HCT116 (cell line): ENCODE data around the gene ARPC4. TPM values are rescaled to one million over a fixed set of nuclear protein-coding genes. Genes with fewer than 3 reads are reported as not detected.

ENCODE experiments used
- ATAC-seq: fragments of 200-7000 bp; cut with Tn5 transposase; 2 replicates; pipeline ENCODE4 v1.9.1; 2020; ENCODE audit warnings: mild to moderate bottlenecking, moderate library complexity
- BruUV-seq: library from RNA; stranded (reverse); fragments of 400-500 nt; replicated peaks from 2 replicates; lab custom pipeline; 2021; lab: Mats Ljungman, UMichigan
- CTCF ChIA-PET: fragments of 300-600 bp; sonication (Branson Sonifier 250); formaldehyde crosslinking; loops from one replicate; lab custom pipeline; 2021; ENCODE audit warnings: antibody characterized with exemption; lab: Charles Lee
- POLR2A ChIA-PET: fragments of 300-600, 350-600 bp; sonication (Branson Sonifier 250); formaldehyde crosslinking; loops from one replicate; lab custom pipeline; 2021; ENCODE audit warnings: antibody characterized with exemption; lab: Charles Lee
- RAD21 ChIA-PET, 2 experiments: fragments of 300-600 bp; sonication (Branson Sonifier 250); formaldehyde crosslinking; loops; one replicate each; lab custom pipeline; 2023; ENCODE audit warnings: low total read pairs in 2 of 2; ENCODE audit not compliant: uncharacterized antibody in 2 of 2, unreplicated experiment in 2 of 2, low non-redundant PET in 1 of 2; lab: Charles Lee
- DNase-seq: peaks from one replicate; pipeline ENCODE4 v3.0.0-alpha.2; 2010; ENCODE audit warnings: low read depth, low spot score
- H2AFZ ChIP-seq: fragments of 200-600 bp; shearing (Covaris generic), sonication (generic); 2 replicates; pipeline ENCODE4 v1.6.1; 2017; ENCODE audit warnings: low read depth, mixed run types, mixed read lengths, antibody characterized with exemption, low read length; ENCODE audit not compliant: poor library complexity, severe bottlenecking
- H3K27ac ChIP-seq: 2 replicates; pipeline ENCODE4 v1.5.1; 2012; ENCODE audit warnings: low read depth, low read length
- H3K27me3 ChIP-seq: fragments of 200-600 bp; sonication (generic); 2 replicates; pipeline ENCODE4 v1.6.1; 2016; ENCODE audit warnings: mixed run types, low read length, mixed read lengths; ENCODE audit not compliant: insufficient read depth
- H3K36me3 ChIP-seq, 2 experiments: fragments of 200-500 bp in 1 of 2; fragments of 200-600 bp in 1 of 2; sonication (Bioruptor generic) in 1 of 2; sonication (generic) in 1 of 2; 2 replicates each; pipeline versions ENCODE4 v1.5.1 to v1.6.1; 2014 to 2016; ENCODE audit warnings: low read length in 2 of 2, inconsistent platforms in 1 of 2, mixed read lengths in 1 of 2, mixed run types in 1 of 2; ENCODE audit not compliant: insufficient read depth in 2 of 2, control insufficient read depth in 1 of 2
- H3K4me1 ChIP-seq, 2 experiments: fragments of 200-600 bp in 1 of 2; sonication (generic) in 1 of 2; 2 replicates each; pipeline versions ENCODE4 v1.5.1 to v1.6.1; 2012 to 2017; ENCODE audit warnings: low read length in 2 of 2, inconsistent platforms in 1 of 2, mild to moderate bottlenecking in 1 of 2, mixed read lengths in 1 of 2, mixed run types in 1 of 2, moderate library complexity in 1 of 2; ENCODE audit not compliant: insufficient read depth in 2 of 2, control insufficient read depth in 1 of 2
- H3K4me2 ChIP-seq: fragments of 200-600 bp; sonication (generic); 2 replicates; pipeline ENCODE4 v1.6.1; 2017; ENCODE audit warnings: mixed run types, low read length, mixed read lengths
- H3K4me3 ChIP-seq, 2 experiments: fragments of 200-600 bp in 1 of 2; sonication (generic) in 1 of 2; replicated peaks in 1 of 2; 2 replicates each; pipeline ENCODE4 v1.5.1; 2011 to 2016; ENCODE audit warnings: low read length in 2 of 2, control low read depth in 1 of 2, low read depth in 1 of 2, mild to moderate bottlenecking in 1 of 2, mixed read lengths in 1 of 2, mixed run types in 1 of 2
- H3K79me2 ChIP-seq: fragments of 200-600 bp; sonication (generic); 2 replicates; pipeline ENCODE4 v1.6.1; 2017; ENCODE audit warnings: mild to moderate bottlenecking, mixed run types, low read length, moderate library complexity, mixed read lengths; ENCODE audit not compliant: insufficient read depth
- H3K9ac ChIP-seq: fragments of 200-600 bp; sonication (generic); 2 replicates; pipeline ENCODE4 v1.6.1; 2016; ENCODE audit warnings: low read length, mixed read lengths
- H3K9me2 ChIP-seq: fragments of 200-600 bp; sonication (generic), shearing (Covaris generic); 2 replicates; pipeline ENCODE4 v1.6.1; 2017; ENCODE audit warnings: mixed run types, mild to moderate bottlenecking, moderate library complexity; ENCODE audit not compliant: insufficient read depth
- H3K9me3 ChIP-seq, 2 experiments: fragments of 200-500 bp in 1 of 2; fragments of 200-600 bp in 1 of 2; sonication (Bioruptor generic) in 1 of 2; sonication (generic) in 1 of 2; 2 replicates each; pipeline ENCODE4 v1.6.1; 2014 to 2017; ENCODE audit warnings: low read length in 2 of 2, mixed read lengths in 2 of 2, inconsistent platforms in 1 of 2, low read depth in 1 of 2, mild to moderate bottlenecking in 1 of 2, mixed run types in 1 of 2, moderate library complexity in 1 of 2; ENCODE audit not compliant: control insufficient read depth in 1 of 2, insufficient read depth in 1 of 2
- H4K20me1 ChIP-seq: fragments of 200-600 bp; sonication (generic), shearing (Covaris generic); 2 replicates; pipeline ENCODE4 v1.6.1; 2017; ENCODE audit warnings: mixed run types, mild to moderate bottlenecking, moderate library complexity; ENCODE audit not compliant: insufficient read depth
- EGR1 ChIP-seq: IDR thresholded peaks from 2 replicates; pipeline ENCODE4 v1.6.1; 2012; ENCODE audit warnings: low read depth
- ELF1 ChIP-seq: IDR thresholded peaks from 2 replicates; pipeline ENCODE4 v1.6.1; 2012; ENCODE audit warnings: low read depth, borderline replicate concordance
- EZH2 ChIP-seq: fragments of 200-600 bp; sonication (generic); IDR thresholded peaks from 2 replicates; pipeline ENCODE4 v1.6.1; 2017; ENCODE audit warnings: antibody characterized with exemption, mixed run types
- EZH2phosphoT487 ChIP-seq: fragments of 200-600 bp; IDR thresholded peaks from 2 replicates; pipeline ENCODE4 v1.6.1; 2018; ENCODE audit warnings: antibody characterized with exemption, borderline replicate concordance
- FOSL1 ChIP-seq: IDR thresholded peaks from 2 replicates; pipeline ENCODE4 v1.6.1; 2012; ENCODE audit warnings: low read depth
- POLR2AphosphoS5 ChIP-seq: IDR thresholded peaks from 2 replicates; pipeline ENCODE4 v1.6.1; 2011; ENCODE audit warnings: mild to moderate bottlenecking, low read depth, low read length, moderate library complexity
- RAD21 ChIP-seq: IDR thresholded peaks from 2 replicates; pipeline ENCODE4 v1.6.1; 2012; ENCODE audit warnings: low read depth, mild to moderate bottlenecking
- SIN3A ChIP-seq: IDR thresholded peaks from 2 replicates; pipeline ENCODE4 v1.6.1; 2012; ENCODE audit warnings: low read depth
- SRF ChIP-seq: IDR thresholded peaks from 2 replicates; pipeline ENCODE4 v1.6.1; 2012; ENCODE audit warnings: low read depth
- YY1 ChIP-seq: IDR thresholded peaks from 2 replicates; pipeline ENCODE4 v1.6.1; 2011; ENCODE audit warnings: low read length, low read depth, moderate library complexity, mild to moderate bottlenecking; ENCODE audit not compliant: insufficient replicate concordance; ENCODE audit errors: extremely low read depth
- ZFX ChIP-seq: fragments of 450-650 bp; IDR thresholded peaks from 2 replicates; pipeline ENCODE4 v1.6.1; 2017
- ZNF274 ChIP-seq: fragments of 200-500 bp; sonication (Bioruptor generic); IDR thresholded peaks from 2 replicates; pipeline ENCODE4 v1.6.1; 2014; ENCODE audit warnings: mild to moderate bottlenecking, low read depth, low read length, inconsistent platforms
- intact Hi-C: fragments of 100-400 bp; cut with micrococcal nuclease; formaldehyde crosslinking; loops from 2 replicates; pipeline ENCODE4 v1.10.0; 2022
- total RNA-seq: library from RNA; stranded (reverse); gene quantifications from one replicate; pipeline ENCODE4 v1.2.1, GENCODE V29; 2021; ENCODE audit not compliant: unreplicated experiment
- TF ChIP-seq, protein P1 (sequence below), 3 experiments: fragments of 200-600 bp in 1 of 3; sonication (generic) in 1 of 3; IDR thresholded peaks in 2 of 3; conservative IDR thresholded peaks in 1 of 3; 2 replicates each; pipeline ENCODE4 v1.5.1; 2012 to 2017; ENCODE audit warnings: low read depth in 2 of 3, low read length in 2 of 3, antibody characterized with exemption in 1 of 3, borderline replicate concordance in 1 of 3, control low read depth in 1 of 3, mild to moderate bottlenecking in 1 of 3, mixed read lengths in 1 of 3, mixed run types in 1 of 3, moderate library complexity in 1 of 3; ENCODE audit not compliant: insufficient read depth in 1 of 3
- TF ChIP-seq, protein P2 (sequence below): IDR thresholded peaks from 2 replicates; pipeline ENCODE4 v1.6.1; 2012; ENCODE audit warnings: low read depth
- TF ChIP-seq, protein P3 (sequence below): IDR thresholded peaks from 2 replicates; pipeline ENCODE4 v1.6.1; 2012
- TF ChIP-seq, protein P4 (sequence below): IDR thresholded peaks from 2 replicates; pipeline ENCODE4 v1.6.1; 2012
- TF ChIP-seq, protein P5 (sequence below): IDR thresholded peaks from 2 replicates; pipeline ENCODE4 v1.6.1; 2011; ENCODE audit warnings: mild to moderate bottlenecking, low read length, moderate library complexity; ENCODE audit not compliant: insufficient replicate concordance; ENCODE audit errors: extremely low read depth

Gene ARPC4
- total RNA-seq, 1 experiment from 2014 or later, result 110 TPM

DNA sequence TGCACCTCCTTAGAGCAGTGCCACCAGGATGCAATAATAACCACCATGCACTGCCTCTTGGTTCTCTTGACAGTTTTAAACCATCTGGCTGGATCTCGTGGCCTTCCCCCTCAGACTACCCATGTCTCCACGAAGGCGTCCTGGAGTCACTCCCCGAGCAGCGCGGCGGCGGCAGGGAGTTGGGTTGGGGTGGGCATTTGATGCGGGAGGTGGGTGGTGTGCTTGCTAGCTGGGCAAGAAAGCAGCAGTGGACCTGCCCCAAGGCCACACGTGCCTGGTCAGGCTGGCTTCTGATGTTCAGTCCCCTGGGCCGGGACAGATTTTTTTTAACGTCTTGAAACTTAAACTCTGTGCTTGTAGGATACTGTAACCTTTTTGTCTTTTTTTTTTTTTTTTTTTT, 13.3 kb downstream of the ARPC4 start:
- no peaks in the 10 kb centered on the region for H3K27me3 ChIP-seq
- no peak overlapping the region for H2AFZ ChIP-seq
- no peak overlapping the region for H3K4me2 ChIP-seq
- peaks cover 3% of the 10 kb centered on the region; the same call in 1 of the 2 replicates for H3K79me2 ChIP-seq
- TF ChIP-seq, protein P1, sequence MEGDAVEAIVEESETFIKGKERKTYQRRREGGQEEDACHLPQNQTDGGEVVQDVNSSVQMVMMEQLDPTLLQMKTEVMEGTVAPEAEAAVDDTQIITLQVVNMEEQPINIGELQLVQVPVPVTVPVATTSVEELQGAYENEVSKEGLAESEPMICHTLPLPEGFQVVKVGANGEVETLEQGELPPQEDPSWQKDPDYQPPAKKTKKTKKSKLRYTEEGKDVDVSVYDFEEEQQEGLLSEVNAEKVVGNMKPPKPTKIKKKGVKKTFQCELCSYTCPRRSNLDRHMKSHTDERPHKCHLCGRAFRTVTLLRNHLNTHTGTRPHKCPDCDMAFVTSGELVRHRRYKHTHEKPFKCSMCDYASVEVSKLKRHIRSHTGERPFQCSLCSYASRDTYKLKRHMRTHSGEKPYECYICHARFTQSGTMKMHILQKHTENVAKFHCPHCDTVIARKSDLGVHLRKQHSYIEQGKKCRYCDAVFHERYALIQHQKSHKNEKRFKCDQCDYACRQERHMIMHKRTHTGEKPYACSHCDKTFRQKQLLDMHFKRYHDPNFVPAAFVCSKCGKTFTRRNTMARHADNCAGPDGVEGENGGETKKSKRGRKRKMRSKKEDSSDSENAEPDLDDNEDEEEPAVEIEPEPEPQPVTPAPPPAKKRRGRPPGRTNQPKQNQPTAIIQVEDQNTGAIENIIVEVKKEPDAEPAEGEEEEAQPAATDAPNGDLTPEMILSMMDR (IDR thresholded peaks at IDR 0.05 in 2 of 3, conservative IDR thresholded peaks at IDR 0.05 in 1 of 3; ENCODE audit: borderline replicate concordance in 1 of 3, insufficient read depth in 1 of 3, low read depth in 2 of 3, low read length in 2 of 3), result no peak
- TF ChIP-seq SRF, result no peak
- TF ChIP-seq EZH2, result no peak
- TF ChIP-seq, protein P2, sequence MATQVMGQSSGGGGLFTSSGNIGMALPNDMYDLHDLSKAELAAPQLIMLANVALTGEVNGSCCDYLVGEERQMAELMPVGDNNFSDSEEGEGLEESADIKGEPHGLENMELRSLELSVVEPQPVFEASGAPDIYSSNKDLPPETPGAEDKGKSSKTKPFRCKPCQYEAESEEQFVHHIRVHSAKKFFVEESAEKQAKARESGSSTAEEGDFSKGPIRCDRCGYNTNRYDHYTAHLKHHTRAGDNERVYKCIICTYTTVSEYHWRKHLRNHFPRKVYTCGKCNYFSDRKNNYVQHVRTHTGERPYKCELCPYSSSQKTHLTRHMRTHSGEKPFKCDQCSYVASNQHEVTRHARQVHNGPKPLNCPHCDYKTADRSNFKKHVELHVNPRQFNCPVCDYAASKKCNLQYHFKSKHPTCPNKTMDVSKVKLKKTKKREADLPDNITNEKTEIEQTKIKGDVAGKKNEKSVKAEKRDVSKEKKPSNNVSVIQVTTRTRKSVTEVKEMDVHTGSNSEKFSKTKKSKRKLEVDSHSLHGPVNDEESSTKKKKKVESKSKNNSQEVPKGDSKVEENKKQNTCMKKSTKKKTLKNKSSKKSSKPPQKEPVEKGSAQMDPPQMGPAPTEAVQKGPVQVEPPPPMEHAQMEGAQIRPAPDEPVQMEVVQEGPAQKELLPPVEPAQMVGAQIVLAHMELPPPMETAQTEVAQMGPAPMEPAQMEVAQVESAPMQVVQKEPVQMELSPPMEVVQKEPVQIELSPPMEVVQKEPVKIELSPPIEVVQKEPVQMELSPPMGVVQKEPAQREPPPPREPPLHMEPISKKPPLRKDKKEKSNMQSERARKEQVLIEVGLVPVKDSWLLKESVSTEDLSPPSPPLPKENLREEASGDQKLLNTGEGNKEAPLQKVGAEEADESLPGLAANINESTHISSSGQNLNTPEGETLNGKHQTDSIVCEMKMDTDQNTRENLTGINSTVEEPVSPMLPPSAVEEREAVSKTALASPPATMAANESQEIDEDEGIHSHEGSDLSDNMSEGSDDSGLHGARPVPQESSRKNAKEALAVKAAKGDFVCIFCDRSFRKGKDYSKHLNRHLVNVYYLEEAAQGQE, result no peak
- no peak for TF ChIP-seq POLR2AphosphoS5
- no peak for TF ChIP-seq YY1
- no peak for TF ChIP-seq RAD21
- no peak for TF ChIP-seq EGR1
- TF ChIP-seq, protein P3, sequence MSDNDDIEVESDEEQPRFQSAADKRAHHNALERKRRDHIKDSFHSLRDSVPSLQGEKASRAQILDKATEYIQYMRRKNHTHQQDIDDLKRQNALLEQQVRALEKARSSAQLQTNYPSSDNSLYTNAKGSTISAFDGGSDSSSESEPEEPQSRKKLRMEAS, result no peak
- TF ChIP-seq EZH2phosphoT487, result no peak
- TF ChIP-seq, protein P4, sequence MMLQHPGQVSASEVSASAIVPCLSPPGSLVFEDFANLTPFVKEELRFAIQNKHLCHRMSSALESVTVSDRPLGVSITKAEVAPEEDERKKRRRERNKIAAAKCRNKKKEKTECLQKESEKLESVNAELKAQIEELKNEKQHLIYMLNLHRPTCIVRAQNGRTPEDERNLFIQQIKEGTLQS, result no peak
- TF ChIP-seq ZNF274, result no peak
- TF ChIP-seq SIN3A, result no peak
- no peak for TF ChIP-seq ELF1
- TF ChIP-seq, protein P5, sequence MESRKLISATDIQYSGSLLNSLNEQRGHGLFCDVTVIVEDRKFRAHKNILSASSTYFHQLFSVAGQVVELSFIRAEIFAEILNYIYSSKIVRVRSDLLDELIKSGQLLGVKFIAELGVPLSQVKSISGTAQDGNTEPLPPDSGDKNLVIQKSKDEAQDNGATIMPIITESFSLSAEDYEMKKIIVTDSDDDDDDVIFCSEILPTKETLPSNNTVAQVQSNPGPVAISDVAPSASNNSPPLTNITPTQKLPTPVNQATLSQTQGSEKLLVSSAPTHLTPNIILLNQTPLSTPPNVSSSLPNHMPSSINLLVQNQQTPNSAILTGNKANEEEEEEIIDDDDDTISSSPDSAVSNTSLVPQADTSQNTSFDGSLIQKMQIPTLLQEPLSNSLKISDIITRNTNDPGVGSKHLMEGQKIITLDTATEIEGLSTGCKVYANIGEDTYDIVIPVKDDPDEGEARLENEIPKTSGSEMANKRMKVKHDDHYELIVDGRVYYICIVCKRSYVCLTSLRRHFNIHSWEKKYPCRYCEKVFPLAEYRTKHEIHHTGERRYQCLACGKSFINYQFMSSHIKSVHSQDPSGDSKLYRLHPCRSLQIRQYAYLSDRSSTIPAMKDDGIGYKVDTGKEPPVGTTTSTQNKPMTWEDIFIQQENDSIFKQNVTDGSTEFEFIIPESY, result no peak
- TF ChIP-seq FOSL1, result no peak
- no peak for TF ChIP-seq ZFX
- intact Hi-C loops, result loop anchor here (10.0 kb wide), 1 partner anchor 301 kb away; no protein-coding TSS in a partner anchor
- H3K36me3 ChIP-seq, result peaks cover 36 to 40% of the 10 kb centered on the region in 2 experiments
- BruUV-seq, result no TSS peak
- H3K4me1 ChIP-seq, result peaks cover 11 to 33% of the 10 kb centered on the region in 2 experiments; a peak in 3 of 4 replicates
- no peak overlapping the region for H3K9ac ChIP-seq
- ChIA-PET CTCF (no interaction called here), POLR2A (no interaction called here), RAD21 (no interaction called here)
- H3K9me3 ChIP-seq, result no peaks in the 10 kb centered on the region
- DNase-seq (no peak), ATAC-seq (no peak)
- H3K4me3 ChIP-seq, result no peak overlapping the region
- H4K20me1 ChIP-seq, result no peaks in the 10 kb centered on the region
- no peaks in the 10 kb centered on the region for H3K9me2 ChIP-seq
- H3K27ac ChIP-seq, result no peak overlapping the region
